Renal cortex interstitium (tissue), 11 donors: ENCODE measurements around the gene DDX31. TPM values are rescaled to one million over a fixed set of nuclear protein-coding genes. Genes with fewer than 3 reads are reported as not detected.

Experiments used
- DNase-seq, 11 donors: peaks; one replicate each; pipeline ENCODE4 v3.0.0-alpha.2; 2013; ENCODE audit warnings: low read depth in 9 of 11, low spot score in 4 of 11; ENCODE audit errors: extremely low read depth in 1 of 11
- polyA plus RNA-seq, 3 donors: library from polyadenylated mRNA; unstranded; fragments of 120-200 nt; gene quantifications; one replicate each; pipeline ENCODE4 v1.2.1, GENCODE V29; 2013; ENCODE audit not compliant: insufficient read length in 3 of 3

The DDX31 gene
- polyA plus RNA-seq, 3 donors = 16.4 to 20.4 (median 17.4) TPM

DNA sequence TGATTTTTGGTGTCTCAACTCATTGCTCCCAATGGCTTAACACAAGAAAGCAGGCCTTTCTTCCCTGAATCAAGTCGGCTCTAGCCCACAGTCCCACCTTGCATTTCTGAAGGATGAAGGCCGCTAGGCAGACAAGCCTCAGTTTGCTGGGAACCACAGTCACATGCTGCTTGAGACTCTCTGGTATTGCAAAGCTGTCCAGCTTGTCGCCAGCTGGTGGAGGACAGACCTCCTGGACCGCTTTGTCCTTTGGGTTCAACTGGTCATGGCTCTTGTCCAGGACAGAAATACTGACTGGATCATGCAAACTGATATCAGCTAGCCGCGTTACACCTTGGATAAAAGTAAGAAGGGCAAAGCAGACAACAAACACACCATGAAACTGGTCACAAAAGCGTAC is 23.1 kb downstream of the DDX31 start:
- DNase-seq = no peak

DNA sequence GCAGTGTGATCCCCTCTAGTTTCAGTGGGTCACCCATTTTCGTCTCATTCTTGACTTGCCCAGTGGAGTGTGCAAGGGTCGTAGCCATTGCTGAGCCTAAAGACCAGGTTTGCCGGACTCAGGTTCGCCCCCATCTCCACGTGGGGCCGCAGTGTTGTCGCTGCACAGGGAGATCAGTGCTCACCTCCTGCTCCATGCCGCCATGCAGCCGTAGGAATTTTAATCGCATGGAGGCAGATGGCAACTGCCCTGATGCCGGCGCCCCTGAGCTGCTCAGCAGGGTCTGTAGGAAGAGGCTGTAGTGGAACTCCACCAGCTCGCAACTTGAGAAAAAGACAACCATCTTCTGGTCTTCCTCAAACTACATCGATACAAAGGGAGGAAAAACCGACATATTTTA is 24.1 kb downstream of the DDX31 start:
- DNase-seq = no peak

DNA sequence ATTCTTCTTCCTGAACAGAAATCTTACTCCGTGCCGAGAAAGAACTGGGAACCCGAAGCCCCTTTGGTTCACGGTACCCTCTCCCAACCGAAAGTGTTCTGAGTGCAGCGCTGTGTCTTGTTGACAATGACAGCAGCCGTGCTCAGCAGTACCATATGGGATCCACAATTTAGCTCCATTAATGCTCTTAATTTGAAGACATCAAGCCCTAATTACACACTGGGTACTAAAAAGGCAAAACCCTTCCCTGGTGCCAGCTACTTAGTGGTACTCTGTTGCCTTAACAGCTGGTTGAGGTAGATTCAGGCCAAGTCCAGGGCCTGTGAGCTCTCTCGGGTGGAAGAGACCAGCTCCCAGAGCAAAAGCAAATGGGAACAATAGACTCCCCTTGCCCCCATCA is 24.5 kb downstream of the DDX31 start:
- DNase-seq = no peak

DNA sequence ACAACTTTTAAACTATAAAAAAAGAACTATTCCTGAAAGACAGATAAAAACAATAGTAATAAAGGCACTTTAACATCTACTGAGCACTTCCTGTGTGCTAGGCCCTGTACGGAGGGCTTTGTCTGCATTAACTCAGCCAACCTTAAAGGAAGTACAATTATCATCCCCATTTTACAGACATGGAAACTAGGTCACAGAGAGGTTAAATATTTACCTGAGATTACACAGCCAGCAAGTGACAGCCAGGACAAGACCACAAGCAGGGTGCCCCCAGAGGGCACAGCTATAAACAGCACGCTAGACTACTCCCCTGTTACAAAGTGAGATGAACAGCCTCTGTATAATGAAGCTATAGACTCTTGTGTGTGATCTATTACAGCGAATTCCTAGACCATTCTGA is 25.5 kb downstream of the DDX31 start:
- DNase-seq = no peak

DNA sequence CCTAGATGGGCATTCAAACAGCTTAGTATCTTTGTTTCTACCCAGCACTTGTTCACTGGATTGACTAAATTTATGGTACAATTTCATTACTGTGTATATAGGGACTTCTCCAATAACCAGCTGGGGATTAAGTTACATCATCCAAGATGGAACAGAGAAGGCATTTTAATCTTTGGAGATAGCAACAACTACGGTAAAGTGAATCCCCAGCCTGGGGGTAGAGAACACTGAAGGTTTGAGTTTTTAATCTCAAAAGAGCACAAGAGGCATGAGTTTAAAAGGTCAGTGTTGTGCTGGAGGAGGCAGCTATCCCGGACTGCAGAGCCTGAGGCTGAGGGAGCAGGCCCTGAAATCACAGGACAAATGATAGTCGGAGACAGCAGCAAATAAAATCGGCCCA is 28.6 kb downstream of the DDX31 start:
- no peak for DNase-seq

DNA sequence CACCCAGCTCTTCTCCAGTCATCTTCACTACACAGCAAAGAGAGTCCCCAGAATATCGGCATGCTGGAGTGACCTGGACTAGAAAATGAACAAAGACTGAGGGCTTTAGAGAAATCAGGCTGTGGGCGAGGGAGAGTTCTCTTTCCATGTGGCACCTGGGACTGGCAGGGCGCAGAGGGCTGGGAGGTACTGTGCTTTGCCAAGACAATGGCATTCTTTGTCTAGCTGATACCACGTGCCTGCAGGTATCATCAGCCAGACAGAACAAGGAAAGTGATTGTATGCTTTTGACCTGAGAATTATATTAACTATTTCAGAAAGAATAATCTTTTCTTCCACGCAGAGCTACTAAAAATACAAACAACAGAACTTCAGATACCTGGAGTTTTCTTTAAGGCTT is 30.5 kb downstream of the DDX31 start:
- no peak for DNase-seq

DNA sequence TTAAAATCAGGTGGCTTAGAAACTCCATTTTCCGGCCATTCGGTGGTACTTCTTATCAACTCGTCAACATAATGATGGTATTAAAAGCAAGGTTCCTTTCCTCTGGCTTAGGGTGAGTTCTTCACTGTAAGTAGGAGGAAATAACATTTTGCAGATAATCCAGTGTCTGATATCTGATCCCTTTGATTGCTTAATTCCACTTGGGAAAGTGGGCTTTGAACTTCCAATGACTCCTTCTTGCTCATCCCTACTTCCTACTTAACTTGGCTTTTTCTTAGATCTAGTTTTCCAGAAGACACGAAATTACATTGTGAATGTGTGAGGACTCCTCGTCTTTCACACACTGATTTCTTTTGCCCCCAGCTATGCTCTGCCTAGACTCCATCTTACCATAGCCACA is 31.5 kb downstream of the DDX31 start:
- DNase-seq = no peak

DNA sequence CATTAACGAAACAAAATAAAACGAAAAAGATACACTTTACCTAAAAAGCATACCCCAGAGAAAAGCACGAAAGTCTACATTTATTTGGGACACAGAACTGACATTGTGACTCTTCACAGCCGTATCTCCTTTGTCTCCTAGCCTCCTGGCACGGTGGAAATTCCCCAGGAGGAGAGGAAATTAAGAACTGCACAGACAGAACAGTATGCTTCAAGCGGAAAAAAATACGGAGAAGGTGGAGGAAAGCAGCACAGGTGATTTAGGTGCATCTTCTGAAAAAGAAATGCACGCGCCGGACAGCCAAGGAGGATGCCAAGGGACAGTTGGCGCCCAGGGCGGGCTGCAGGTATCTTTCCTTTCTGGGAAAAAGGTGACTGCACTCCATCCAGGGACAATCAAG is 32.0 kb downstream of the DDX31 start:
- no peak for DNase-seq

- DNase-seq = no peak
Observed at GRCh38 chr9:132637351-132637750, 32.4 kb downstream of the DDX31 start.

DNA sequence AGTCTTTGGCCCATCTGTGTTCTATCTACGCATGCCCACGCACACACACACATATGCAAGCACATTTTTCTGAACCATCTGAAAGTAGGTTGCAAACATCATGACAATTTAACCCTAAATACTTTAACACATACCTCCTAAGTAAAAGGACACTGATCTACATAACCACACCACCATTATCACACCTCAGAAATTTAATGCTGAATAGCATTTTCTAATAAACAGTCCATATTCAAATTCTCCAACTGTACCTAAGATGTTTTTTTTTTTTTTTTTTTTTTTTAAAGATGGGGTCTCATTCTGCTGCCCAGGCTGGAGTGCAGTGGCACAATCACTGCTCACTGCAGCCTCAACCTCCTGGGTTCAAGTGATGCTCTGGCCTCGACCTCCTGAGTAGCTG is 35.5 kb downstream of the DDX31 start:
- DNase-seq = no peak

- DNase-seq = no peak
Observed at GRCh38 chr9:132632413-132633129, 37.2 kb downstream of the DDX31 start.

DNA sequence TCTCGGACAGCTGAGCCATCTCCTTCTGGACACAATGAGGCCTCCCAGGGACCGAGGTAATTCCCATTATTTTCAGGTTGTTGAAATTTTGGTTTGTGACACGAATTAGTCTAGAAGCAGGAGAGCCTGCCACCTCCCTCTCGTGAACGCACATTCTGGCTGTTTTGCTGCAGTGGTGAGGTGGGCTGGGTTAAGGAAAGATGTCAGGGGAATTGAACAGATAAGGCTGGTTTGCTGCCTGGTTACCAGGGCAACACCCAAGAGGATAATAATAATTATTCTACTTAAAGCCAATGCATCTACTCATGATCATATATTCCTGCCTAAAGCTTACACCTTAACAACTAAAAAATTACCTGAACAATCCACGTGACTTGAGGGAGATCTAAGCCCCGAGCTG is 38.1 kb downstream of the DDX31 start:
- no peak for DNase-seq

DNA sequence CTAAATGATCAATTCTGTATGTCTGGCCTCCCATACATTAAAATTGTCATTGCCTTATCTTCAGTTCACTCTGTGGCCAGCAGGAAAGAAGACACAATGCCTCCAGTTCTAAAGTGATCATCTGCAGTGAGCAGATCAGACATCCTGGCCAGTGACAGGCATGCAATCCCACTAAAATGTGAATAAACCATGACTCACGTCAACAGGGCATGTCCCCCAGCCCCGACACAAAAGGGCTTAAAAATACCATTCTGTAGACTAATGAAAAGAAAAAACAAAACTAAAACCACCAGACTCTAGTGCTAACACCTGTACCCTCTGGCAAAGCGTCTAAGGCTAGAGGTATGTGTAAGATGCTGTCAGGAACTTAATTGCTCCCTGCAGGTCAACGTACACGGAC is 38.5 kb downstream of the DDX31 start:
- no peak for DNase-seq

DNA sequence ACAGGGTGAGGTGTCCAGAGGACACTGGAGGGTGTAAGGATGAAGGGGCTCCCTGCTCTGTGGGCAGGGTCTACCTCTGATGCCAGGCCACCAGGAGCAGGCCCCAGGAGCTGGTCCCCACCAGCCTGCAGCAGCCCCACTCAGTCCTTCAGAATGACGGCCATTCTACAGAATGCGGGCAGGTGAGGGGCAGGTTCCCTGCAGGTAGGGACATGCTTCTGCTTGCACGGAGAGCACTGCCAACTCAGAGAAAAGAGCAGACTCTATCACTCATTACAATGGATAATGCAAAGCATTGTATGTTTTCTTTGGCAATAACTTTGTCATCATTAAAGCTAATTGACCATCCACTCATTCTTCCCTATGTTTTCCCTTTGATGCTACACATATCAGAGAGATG is 39.0 kb downstream of the DDX31 start:
- no peak for DNase-seq

GRCh38 chr9:132630116-132630515 is 39.7 kb downstream of the DDX31 start:
- no peak for DNase-seq

GRCh38 chr9:132628746-132629145 is 41.0 kb downstream of the DDX31 start:
- no peak for DNase-seq

DNA sequence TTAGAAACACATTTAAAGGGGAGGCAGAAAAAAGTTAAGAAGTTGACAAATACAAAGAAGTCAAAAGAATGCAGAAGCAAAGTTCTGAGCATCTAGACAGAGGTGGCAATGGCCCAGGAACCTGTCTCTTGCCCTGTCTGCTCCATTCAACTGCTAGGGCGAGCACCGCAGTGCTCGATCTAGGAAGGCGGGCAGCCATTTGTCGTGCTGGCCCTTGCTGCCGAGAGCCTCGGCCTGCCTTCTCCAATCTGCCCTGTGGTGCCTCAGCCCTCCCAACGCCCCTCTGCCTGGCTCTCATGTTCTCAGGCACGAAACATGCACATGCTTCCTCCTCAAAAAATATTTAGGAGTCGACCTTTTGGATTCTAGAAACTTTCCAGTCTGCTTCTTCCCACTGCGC is 42.2 kb downstream of the DDX31 start:
- no peak for DNase-seq

DNA sequence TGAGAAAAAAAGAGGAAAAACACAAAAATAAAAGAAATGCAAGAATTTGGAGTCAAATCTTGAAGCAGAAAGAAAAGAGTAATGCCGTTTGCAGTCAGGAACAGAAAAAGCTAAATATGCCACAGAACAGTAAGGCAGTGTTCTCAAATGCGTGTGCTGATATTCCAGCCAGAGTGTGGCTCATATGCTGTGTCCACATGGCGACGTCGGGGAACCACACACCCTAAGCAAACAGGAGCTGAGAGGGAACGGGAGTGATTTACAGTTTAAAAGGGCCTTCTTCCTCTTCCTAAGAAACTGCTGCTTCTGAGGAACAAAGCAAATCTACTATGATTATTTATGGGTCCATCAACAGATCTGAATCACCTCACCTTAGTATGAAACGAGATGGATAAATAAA is 42.7 kb downstream of the DDX31 start:
- DNase-seq = no peak

DNA sequence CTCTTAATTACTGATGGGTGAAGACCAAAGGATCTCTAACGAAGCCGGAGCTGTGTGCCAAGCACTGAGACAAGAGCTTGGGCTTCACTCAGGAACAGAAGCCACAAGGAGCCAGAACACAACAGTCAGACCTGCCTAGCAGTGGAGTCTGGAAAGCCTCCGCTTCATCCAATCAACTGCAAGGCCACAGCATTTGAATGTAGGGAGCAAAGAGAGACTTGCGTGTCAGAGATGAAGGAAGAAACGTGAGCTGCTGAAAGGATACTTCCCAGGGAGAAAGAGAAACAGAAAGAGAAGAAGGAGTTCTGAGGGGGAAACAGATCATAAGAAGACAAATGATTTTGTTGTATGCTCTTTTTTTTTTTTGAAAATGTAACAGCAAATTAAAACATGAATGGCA is 43.5 kb downstream of the DDX31 start:
- DNase-seq = no peak

DNA sequence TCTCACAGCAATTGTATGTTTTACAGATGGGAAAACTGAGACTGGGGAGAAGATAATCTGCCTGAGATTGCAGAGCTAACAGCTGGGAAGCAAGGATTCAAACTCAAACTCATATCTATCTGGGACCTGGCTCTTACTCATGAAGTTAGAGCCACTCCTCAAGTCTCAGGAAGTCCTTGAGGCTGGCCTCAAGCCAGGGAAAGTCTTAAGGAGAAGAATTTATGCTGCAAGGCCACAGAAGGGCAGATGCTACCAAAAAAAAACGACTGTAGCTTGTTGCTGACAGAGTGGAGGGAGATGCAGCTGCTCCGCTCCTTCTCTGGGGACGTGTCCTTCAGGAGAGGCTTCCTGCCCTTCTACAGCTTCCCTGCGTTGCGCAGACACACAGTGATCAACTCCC is 47.6 kb downstream of the DDX31 start:
- peak in 9 of 11 donors; percentile 6 to 37 (median 20) for DNase-seq

DNA sequence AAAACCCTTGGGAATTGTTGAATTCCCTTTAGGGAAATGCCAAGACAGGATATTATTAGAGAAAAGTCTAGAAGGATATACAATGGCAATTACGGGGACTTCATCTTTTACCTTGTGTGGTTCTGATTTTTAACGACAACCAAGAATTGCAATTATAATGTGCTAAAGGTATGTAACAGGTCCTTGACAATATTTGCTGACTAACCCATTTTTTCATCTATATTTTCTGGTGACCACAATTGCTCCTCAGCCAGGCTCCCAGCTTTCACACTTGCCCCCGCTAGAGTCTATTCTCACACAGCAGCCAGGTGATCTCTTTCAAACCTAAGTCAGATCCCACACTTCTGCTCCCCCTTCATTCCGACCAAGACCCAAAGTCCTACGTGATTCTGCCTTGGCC is 53.1 kb downstream of the DDX31 start:
- no peak for DNase-seq

DNA sequence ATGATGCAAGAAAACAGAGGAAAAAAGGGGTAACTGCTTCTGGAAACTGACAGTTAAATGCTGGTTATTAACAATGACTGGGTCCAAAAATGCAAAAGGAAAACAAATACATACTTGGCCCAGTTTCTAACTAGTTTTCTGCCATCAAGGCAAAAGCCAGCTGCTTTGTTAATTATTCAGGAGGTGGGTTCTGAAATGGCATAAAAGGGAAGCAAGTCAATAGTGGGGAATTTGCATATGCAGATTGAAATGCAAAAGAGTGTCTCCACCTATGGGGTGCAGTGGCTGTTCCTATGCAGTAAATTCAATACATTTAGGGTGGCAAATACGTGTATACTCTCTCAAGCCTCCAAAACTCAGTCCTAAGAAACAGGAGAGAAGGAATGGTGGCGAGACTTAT is 54.0 kb downstream of the DDX31 start:
- DNase-seq = no peak
